Measurements from ENCODE around the gene NINL. TPM values are rescaled to one million over a fixed set of nuclear protein-coding genes. Genes with fewer than 3 reads are reported as not detected.

The NINL gene
- total RNA-seq, 1 donor from 2014 or later = 86.8 TPM

DNA sequence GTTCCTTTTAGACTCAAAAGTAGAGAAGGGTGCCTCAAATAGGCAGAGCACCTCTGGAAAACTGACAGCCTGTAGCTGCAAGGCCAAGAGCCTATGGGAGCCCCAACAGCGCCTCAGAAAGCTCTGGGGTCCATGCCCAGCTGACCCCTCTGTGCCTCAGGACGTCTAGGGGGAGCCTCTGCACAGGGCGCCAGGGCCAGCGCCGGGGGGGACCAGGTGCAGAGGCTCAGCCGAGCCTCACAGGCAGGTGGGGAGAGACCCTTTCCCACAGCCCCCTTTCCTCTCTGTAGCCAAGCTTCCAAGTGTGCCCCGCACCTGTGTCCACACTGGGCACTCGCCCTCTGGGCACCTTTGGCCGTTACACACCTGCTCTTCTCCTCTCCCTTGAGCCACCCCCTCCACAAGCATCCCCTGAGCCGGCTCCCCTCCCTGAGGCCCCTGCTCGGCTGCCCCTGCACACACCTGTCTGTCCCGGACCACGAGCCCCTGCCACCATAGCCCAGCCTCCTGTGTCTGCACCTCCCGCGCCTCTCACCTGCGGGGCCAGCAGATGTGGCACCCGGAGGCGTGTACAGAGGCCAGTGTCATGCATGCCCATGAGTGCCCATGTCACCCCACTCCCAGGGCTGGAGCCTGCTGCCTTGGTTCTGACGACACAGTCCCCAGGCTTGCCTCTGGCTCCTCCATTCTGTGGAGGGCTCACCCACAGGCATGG, 124.6 kb downstream of the NINL start:
- peaks cover 13% of the 10 kb centered on the region for H3K4me1 Mint-ChIP-seq (ENCODE audit: low read depth, unreplicated experiment)
- peaks cover 3% of the 10 kb centered on the region for H3K36me3 Mint-ChIP-seq (ENCODE audit: unreplicated experiment)
- DNase-seq = no peak
- H3K9me3 Mint-ChIP-seq (ENCODE audit: unreplicated experiment) = peaks cover 17% of the 10 kb centered on the region
- H3K27ac Mint-ChIP-seq (ENCODE audit: unreplicated experiment) = no peak overlapping the region
- no peak for TF ChIP-seq CTCF (IDR thresholded peaks at IDR 0.05; ENCODE audit: partially characterized antibody, unreplicated experiment)
- H3K4me3 Mint-ChIP-seq (ENCODE audit: unreplicated experiment) = no peak overlapping the region
- H3K27me3 Mint-ChIP-seq (ENCODE audit: unreplicated experiment) = peaks cover 16% of the 10 kb centered on the region

DNA sequence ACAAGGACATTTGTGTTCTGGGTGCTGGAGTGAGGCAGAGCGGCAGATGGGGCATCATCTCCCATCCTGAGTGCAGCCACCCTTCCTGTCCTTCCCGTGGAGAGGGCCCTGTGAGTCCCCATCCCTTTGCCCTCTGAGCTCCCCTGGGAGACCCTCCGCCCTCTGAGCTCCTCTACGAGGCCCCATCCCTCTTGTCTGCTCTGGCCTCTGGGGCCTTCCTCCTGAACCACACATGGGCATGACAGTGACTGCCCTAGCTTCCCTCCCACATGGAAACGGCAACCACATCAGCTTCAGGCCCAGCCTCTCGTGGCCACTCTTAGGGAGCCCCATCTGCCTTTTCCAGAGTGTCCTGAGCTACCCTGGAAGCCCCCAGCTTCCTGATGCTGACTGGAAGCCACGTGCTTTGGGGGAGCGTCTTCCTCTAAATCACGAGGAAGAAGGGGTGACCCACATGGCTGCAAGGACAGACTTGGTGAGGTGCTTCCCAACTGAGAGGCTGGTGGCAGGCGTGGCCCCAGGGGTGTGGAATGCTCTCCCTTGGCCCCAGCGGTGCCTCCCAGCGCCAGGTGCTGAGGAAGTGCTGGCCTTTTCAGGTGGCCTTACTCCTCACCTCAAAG, 125.3 kb downstream of the NINL start:
- peaks cover 16% of the 10 kb centered on the region for H3K27me3 Mint-ChIP-seq (ENCODE audit: unreplicated experiment)
- H3K4me1 Mint-ChIP-seq (ENCODE audit: low read depth, unreplicated experiment) = peaks cover 8% of the 10 kb centered on the region
- peaks cover 18% of the 10 kb centered on the region for H3K9me3 Mint-ChIP-seq (ENCODE audit: unreplicated experiment)
- H3K27ac Mint-ChIP-seq (ENCODE audit: unreplicated experiment) = no peak overlapping the region
- DNase-seq = no peak
- TF ChIP-seq CTCF (IDR thresholded peaks at IDR 0.05; ENCODE audit: partially characterized antibody, unreplicated experiment) = no peak
- H3K4me3 Mint-ChIP-seq (ENCODE audit: unreplicated experiment) = no peak overlapping the region
- peaks cover 4% of the 10 kb centered on the region for H3K36me3 Mint-ChIP-seq (ENCODE audit: unreplicated experiment)

- DNase-seq = no peak
- H3K27ac Mint-ChIP-seq (ENCODE audit: unreplicated experiment) = no peak overlapping the region
- no peak overlapping the region for H3K4me3 Mint-ChIP-seq (ENCODE audit: unreplicated experiment)
- H3K9me3 Mint-ChIP-seq (ENCODE audit: unreplicated experiment) = peaks cover 17% of the 10 kb centered on the region
- peaks cover 11% of the 10 kb centered on the region for H3K27me3 Mint-ChIP-seq (ENCODE audit: unreplicated experiment)
- TF ChIP-seq CTCF (IDR thresholded peaks at IDR 0.05; ENCODE audit: partially characterized antibody, unreplicated experiment) = no peak
- H3K4me1 Mint-ChIP-seq (ENCODE audit: low read depth, unreplicated experiment) = peaks cover under 1% of the 10 kb centered on the region
- H3K36me3 Mint-ChIP-seq (ENCODE audit: unreplicated experiment) = peaks cover 5% of the 10 kb centered on the region
Measured at GRCh38 chr20:25459111-25459830, 126.1 kb downstream of the NINL start.

DNA sequence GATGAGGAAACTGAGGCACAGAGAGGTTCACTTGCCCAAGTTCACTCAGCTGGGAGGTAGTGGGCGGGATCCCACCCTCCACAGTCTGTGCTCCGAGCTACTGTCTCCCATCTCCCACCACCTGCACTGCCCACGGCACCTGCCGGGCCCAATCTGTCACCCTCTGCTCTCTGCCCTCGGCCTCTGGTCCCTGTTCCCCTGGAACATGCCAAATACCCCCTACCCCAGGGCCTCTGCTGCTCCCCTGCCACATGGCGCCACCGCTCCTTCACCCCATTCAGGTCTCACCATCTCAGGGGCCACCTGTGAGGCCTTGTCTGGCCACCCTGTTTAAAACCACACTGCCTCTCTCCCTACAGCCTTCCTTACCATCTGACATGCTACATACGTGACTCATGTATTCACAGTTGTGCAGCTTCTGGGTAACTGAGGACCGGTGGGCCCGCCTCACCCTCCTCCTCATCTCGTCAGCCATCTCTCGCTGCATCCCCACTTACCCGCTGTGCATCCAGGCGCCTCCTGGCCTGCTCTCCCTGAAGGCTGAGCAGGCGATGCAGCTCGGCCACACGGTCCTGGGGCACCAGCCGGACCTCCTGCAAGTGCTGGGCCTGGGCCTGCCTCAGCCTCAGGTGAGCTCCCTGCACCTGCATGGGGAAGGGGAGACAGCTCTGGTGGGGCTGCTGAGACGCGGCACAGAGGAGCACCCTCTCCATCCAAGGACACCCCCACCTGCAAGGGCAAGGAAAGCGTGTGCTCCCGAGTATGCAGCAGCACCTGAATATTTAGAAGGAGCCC, 127.2 kb downstream of the NINL start:
- Mint-ChIP-seq H3K27me3 (ENCODE audit: unreplicated experiment) (peaks cover 8% of the 10 kb centered on the region), H3K27ac (ENCODE audit: unreplicated experiment) (no peak overlapping the region), H3K9me3 (ENCODE audit: unreplicated experiment) (peaks cover 15% of the 10 kb centered on the region), H3K4me1 (ENCODE audit: low read depth, unreplicated experiment) (no peaks in the 10 kb centered on the region), H3K4me3 (ENCODE audit: unreplicated experiment) (no peak overlapping the region), H3K36me3 (ENCODE audit: unreplicated experiment) (peaks cover 5% of the 10 kb centered on the region)
- no peak for DNase-seq
- no peak for TF ChIP-seq CTCF (IDR thresholded peaks at IDR 0.05; ENCODE audit: partially characterized antibody, unreplicated experiment)
